ENCODE data around the gene MTMR11.
"Not testable (repeated sequence)": the region's sequence is repeated elsewhere in the genome, so short reads cannot be mapped to it uniquely, and the experiment has no call there.

The MTMR11 gene, protein sequence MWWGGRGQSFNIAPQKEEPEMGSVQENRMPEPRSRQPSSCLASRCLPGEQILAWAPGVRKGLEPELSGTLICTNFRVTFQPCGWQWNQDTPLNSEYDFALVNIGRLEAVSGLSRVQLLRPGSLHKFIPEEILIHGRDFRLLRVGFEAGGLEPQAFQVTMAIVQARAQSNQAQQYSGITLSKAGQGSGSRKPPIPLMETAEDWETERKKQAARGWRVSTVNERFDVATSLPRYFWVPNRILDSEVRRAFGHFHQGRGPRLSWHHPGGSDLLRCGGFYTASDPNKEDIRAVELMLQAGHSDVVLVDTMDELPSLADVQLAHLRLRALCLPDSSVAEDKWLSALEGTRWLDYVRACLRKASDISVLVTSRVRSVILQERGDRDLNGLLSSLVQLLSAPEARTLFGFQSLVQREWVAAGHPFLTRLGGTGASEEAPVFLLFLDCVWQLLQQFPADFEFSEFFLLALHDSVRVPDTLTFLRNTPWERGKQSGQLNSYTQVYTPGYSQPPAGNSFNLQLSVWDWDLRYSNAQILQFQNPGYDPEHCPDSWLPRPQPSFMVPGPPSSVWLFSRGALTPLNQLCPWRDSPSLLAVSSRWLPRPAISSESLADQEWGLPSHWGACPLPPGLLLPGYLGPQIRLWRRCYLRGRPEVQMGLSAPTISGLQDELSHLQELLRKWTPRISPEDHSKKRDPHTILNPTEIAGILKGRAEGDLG

DNA sequence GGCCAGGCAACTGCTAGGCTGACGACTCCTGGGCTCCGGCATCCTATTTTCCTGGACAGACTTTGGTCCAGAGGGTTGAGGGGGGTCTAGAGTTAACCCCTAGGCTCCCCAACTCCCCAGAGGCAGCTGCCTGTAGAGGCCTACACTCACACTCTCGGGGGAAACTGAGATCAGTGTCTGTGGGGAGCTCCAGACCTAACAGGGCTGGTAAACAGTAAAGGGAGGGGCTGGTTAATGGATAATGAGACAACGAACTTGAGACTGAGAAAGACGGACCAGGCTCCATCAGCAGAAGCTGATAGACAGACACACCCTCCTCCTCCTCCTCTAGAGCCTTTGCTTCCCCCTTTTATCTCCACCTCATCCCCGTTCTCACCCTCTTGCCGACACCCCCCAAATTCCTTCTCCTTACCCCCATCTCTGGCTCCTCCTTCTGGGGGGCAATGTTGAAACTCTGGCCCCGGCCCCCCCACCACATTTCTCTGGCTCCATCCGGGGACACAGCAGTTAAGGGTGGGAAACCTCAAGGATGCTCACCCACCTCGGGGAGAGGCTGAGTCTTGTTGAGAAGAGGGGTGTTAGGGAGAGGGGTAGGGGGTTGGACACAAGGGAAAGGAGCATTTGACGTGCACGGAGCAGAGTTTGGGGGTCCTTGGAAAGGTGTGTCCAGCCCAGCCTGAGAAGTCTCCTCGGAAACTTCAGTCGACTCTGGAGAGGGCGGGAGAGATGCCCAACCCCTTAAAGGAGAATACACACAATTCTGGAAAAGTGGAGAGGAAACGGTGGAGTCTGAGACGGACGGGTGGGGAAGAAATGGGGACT lies at the start of gene MTMR11:
Gene MTMR11 (minus strand): TSS at position 710 of the 822 bp plus-strand sequence. CDS start 232 bp downstream, at position 478.
- Mint-ChIP-seq H3K9me3 (no peaks in the 10 kb centered on the region), H3K4me3 (peak within 1 kb of the TSS; percentile 33), H3K4me1 (peaks cover 34% of the 10 kb centered on the region), H3K27ac (peak within 1 kb of the TSS; percentile 68), H3K27me3 (no peaks in the 10 kb centered on the region), H3K36me3 (no peaks in the 10 kb centered on the region)

DNA sequence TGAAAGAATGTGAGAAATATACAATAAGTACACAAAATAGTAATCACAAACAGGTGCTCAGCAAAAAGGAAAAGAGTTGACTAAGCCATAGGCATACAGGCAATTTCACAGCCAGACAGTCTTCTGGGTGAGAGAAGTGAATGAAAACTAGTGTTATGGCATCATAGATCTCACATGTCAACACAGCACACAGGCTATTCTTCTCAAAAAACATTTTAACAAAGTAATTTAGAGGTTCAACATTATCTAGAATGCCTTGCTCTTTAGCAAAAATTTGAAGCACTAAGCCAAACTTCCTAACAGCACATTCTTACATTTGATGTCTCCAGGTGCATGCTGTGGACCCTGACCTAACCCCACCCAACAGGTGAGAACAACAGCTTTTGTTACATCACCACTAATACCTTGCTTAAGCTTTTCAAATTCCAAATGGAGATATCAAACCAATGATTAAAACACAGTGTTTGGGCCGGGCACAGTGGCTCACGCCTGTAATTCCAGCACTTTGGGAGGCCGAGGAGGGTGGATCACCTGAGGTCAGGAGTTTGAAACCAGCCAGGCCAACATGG lies 43.4 kb upstream of the MTMR11 start:
- Mint-ChIP-seq H3K27me3 (no peaks in the 10 kb centered on the region), H3K4me1 (peaks cover 44% of the 10 kb centered on the region), H3K27ac (peak overlapping the region; percentile 12), H3K4me3 (peak overlapping the region; percentile 6), H3K9me3 (no peaks in the 10 kb centered on the region), H3K36me3 (peaks cover 20% of the 10 kb centered on the region)

DNA sequence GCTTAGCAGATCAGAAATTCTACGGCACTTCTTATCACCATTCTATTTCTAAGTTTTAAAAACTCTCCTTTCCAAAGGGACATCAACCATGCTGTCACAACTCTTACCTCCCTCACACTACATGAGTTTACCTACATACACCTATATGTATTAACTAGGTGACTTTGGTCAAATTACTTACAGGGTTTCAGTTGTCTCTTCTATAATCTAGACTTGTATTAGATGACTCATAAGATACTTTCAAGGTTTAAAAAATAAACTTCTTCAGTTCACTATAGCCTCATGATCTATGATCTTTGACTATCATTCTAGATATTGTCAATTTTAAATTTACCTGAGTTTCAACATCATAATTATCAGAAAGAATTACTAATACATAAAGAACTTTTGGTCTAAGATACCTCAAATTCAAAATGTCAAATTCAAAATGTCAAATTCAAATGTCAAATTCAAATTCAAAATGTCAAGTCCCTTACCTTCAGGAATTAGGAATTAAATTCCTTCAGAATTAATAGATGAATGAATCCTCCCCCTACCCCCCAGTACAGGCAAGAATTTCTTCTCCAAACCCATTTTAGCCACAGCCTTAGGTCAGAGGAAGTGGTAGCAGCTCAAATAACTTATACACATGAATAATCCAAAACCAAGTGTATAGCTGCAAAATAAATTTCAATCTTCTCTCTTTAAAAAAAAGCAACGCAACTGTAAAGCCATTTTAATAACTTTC lies 42.7 kb upstream of the MTMR11 start:
- H3K36me3 Mint-ChIP-seq, result peaks cover 18% of the 10 kb centered on the region
- H3K27me3 Mint-ChIP-seq, result no peaks in the 10 kb centered on the region
- H3K27ac Mint-ChIP-seq, result peak overlapping the region; percentile 12
- peak overlapping the region; percentile 6 for H3K4me3 Mint-ChIP-seq
- no peaks in the 10 kb centered on the region for H3K9me3 Mint-ChIP-seq
- H3K4me1 Mint-ChIP-seq, result peaks cover 39% of the 10 kb centered on the region

DNA sequence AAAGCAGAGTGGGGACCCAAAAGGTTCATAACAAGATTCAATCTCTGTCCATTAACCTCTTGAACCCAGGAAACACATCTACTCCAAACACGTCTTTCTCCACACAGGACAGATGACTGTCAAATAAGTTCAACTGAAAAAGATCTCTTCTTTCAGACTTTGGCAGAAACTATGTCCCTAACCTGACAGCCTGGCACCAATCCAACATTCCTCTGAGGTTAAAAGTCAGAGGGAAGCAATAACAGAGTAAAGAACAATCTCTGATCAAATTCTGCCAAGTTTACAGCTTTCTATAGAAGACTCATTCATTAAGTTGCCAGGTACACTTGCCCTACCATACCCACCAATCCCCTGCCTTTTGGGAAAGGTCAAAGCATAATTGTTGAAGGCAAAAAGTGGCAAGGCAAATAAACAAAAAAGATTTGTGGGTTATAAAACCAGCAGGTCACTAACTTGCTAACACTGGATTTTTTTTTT lies 41.9 kb upstream of the MTMR11 start:
- Mint-ChIP-seq H3K4me3 (no peak overlapping the region), H3K4me1 (peaks cover 37% of the 10 kb centered on the region), H3K9me3 (no peaks in the 10 kb centered on the region), H3K36me3 (peaks cover 20% of the 10 kb centered on the region), H3K27ac (no peak overlapping the region), H3K27me3 (no peaks in the 10 kb centered on the region)

DNA sequence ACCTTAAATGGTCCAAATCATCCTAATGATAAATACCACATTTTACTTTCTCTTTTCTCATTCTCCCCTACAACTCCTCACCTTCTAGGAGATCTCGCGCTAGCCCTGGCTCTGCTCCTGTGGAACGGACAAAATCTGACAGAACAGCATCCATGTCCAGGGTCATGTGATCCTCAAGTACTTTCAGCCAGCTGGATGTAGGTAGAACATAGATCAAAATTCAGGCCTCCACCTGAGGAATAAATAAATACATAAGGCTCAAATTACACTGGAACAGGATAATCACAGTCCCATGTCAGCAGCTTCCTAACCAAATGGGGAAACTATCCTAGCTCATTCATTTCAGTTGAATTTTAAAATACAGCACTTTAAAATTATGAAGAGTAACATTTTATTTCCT lies 40.7 kb upstream of the MTMR11 start:
- H3K36me3 Mint-ChIP-seq, result peaks cover 20% of the 10 kb centered on the region
- no peak overlapping the region for H3K27ac Mint-ChIP-seq
- peaks cover 34% of the 10 kb centered on the region for H3K4me1 Mint-ChIP-seq
- H3K27me3 Mint-ChIP-seq, result no peaks in the 10 kb centered on the region
- no peak overlapping the region for H3K4me3 Mint-ChIP-seq
- H3K9me3 Mint-ChIP-seq, result no peaks in the 10 kb centered on the region

DNA sequence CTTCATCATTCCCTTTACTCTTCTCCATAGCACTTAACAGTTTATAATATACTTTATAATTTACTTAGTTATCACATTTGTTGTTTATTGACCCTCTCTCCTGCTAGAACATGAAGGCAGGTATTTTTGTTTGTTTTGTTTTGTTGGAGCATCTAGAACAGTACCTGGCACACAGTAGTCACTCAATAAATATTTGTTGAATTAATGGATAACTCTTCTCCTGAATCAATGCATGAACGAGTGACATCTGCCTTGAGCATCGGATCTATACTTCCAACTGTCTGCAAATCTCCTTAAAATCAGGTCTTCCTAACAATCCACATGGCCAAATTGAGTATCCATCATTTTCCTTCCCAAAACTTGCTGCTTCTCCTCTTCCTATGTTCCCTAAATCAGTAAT lies 35.9 kb upstream of the MTMR11 start:
- Mint-ChIP-seq H3K27ac (no peak overlapping the region), H3K36me3 (peaks cover 27% of the 10 kb centered on the region), H3K4me1 (peaks cover 6% of the 10 kb centered on the region), H3K27me3 (no peaks in the 10 kb centered on the region), H3K9me3 (no peaks in the 10 kb centered on the region), H3K4me3 (no peak overlapping the region)

DNA sequence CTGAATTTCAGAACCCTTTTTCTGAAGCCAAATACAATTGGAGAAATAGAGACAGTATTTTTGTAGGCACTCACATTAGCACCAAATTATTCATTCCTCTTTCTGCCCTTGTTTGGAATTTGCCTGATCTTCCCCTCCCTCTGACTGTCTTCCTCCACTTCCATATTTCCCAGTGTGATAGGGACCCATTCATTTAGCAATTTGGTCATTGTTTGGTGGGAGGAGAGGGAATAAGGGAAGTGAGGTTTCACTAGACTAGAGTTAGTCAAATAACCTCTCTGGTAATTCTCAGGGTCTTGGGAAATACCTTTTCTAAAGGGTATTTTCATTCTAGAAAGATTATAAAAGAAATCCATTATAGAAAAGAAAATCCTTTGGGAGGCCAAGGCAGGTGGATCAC lies 31.0 kb upstream of the MTMR11 start:
- H3K4me1 Mint-ChIP-seq, result peaks cover 14% of the 10 kb centered on the region
- no peak overlapping the region for H3K27ac Mint-ChIP-seq
- no peaks in the 10 kb centered on the region for H3K9me3 Mint-ChIP-seq
- H3K27me3 Mint-ChIP-seq, result no peaks in the 10 kb centered on the region
- no peak overlapping the region for H3K4me3 Mint-ChIP-seq
- H3K36me3 Mint-ChIP-seq, result peaks cover 14% of the 10 kb centered on the region

DNA sequence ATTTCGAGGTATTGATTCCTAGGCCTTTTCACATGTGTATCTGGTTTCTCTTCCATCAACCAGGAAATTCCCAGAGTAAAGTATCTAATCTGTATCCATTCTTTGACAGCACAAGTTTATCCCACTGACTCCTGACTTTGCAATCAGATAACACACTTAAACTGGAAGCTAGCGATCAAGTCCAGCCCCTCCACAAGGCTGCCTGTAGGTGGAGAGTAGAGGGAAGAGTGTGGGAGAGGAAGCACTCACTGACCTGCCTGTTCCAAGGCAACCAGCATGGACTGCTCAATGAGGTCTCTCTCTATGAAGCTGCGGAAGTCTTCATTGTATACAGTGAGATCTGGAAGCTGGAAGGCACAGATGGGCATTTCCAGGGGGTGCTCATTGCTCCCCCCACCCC lies 30.4 kb upstream of the MTMR11 start:
- Mint-ChIP-seq H3K36me3 (peaks cover 10% of the 10 kb centered on the region), H3K27ac (no peak overlapping the region), H3K27me3 (no peaks in the 10 kb centered on the region), H3K4me1 (peaks cover 20% of the 10 kb centered on the region), H3K4me3 (no peak overlapping the region), H3K9me3 (no peaks in the 10 kb centered on the region)

DNA sequence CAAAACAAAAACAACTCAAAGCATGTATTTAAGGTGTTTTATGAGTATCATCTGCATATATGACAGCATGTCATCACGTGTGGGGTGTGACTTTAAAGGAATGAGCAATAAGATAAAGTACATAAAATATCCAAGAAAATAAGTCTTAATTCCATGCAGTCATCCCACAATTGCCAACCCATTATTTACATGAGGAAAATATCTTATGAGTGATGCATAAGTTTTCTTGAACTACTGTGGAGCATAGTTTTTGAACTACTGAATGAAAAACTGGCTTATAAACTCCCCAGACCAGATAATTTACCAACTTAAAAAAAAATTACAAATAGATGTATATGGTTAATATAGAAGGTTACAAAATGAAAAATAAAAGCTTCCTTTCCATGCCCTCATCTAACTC lies 29.7 kb upstream of the MTMR11 start:
- Mint-ChIP-seq H3K27me3 (no peaks in the 10 kb centered on the region), H3K4me1 (peaks cover 26% of the 10 kb centered on the region), H3K4me3 (no peak overlapping the region), H3K27ac (no peak overlapping the region), H3K9me3 (no peaks in the 10 kb centered on the region), H3K36me3 (peaks cover 9% of the 10 kb centered on the region)

DNA sequence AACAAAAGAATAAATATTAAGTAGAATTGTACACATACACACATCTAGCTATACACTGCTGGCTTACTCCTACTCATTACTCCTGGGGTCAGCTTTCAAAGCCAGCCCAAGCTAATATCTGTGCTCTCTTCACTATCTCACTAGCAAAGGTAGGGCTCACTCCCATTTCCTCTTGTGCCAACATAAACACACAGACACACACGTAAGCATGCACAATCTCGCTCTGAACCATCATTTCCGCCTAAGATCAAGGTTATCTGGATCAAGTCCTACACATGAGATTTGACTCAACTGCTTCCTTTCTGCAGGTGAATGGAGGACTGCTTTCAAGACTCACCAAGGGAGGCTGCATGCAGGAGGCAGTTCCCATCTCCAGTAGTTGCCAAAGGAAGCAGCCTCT lies 28.8 kb upstream of the MTMR11 start:
- Mint-ChIP-seq H3K27me3 (no peaks in the 10 kb centered on the region), H3K9me3 (no peaks in the 10 kb centered on the region), H3K27ac (no peak overlapping the region), H3K4me3 (no peak overlapping the region), H3K36me3 (peaks cover 7% of the 10 kb centered on the region), H3K4me1 (peaks cover 26% of the 10 kb centered on the region)

DNA sequence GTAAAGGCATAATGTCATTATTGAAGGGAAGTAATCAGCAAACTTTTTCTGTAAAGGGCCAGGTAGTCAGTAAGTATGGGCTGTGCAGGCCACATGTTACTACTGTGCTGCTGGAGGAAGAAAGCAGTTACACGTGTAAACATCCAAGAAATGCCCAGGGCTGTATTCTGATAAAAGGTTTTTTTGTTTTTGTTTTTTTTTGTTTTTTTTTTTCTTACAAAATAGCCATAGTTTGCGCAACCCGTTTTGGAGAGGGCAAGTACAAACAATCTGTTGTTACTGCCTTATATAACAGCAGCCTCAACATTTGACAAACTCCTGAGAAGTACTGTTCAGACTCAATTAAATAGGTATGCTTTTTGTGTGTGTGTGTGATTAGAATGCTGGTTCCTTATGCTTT lies 26.7 kb upstream of the MTMR11 start:
- no peak overlapping the region for H3K27ac Mint-ChIP-seq
- no peaks in the 10 kb centered on the region for H3K9me3 Mint-ChIP-seq
- no peaks in the 10 kb centered on the region for H3K27me3 Mint-ChIP-seq
- H3K4me3 Mint-ChIP-seq, result no peak overlapping the region
- H3K4me1 Mint-ChIP-seq, result peaks cover 26% of the 10 kb centered on the region
- peaks cover 15% of the 10 kb centered on the region for H3K36me3 Mint-ChIP-seq

DNA sequence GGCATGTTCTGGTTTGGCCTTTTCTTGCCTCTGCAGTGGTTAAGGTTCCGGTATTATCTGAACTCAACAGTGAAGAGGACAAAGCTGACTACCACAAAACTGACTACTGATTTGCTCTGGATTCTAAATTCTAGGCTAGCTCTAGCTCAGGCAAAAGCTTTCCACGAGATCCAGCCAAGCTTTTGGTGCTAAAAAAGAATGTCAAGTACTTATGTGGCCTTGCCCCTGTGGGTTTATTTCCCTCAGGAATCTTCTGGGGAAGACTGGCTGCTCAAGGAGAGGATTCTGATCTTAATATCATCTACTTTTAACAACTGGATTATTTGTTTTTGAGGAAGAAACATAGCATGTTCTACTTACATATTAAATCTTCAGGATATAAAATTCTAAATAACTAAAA lies 26.1 kb upstream of the MTMR11 start:
- Mint-ChIP-seq H3K9me3 (no peaks in the 10 kb centered on the region), H3K4me1 (peaks cover 26% of the 10 kb centered on the region), H3K36me3 (peaks cover 18% of the 10 kb centered on the region), H3K4me3 (no peak overlapping the region), H3K27ac (peak overlapping the region; percentile 38), H3K27me3 (no peaks in the 10 kb centered on the region)

DNA sequence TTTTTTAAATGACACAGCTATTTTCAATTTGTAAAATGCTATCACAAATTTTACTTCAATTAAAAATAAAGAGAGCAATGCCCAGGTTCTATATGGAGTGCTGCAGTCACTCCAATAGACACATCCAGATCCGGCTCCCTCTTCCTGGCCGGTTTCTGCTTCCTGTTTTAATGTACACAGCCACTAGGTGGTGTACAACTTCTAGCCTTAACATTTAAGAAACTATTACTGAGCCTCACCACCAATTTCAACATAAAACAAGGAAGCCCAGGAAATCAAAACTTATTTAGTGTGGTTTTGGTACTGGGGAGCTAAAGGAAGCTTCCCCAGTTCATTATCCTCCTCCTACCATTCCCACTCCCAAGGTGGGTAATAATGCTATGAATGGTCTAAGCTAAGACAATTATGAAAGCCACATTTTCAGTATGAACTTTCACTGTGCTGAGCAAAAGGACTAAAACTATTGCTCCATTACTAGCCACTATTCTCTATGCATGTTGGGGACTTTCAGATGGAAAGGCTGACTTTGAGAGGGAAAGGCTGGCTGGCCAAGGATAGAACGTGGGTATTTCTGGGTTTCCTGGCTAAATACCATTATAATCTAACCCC lies 25.5 kb upstream of the MTMR11 start:
- Mint-ChIP-seq H3K4me3 (no peak overlapping the region), H3K4me1 (peaks cover 26% of the 10 kb centered on the region), H3K27me3 (no peaks in the 10 kb centered on the region), H3K27ac (peak overlapping the region; percentile 38), H3K9me3 (no peaks in the 10 kb centered on the region), H3K36me3 (peaks cover 18% of the 10 kb centered on the region)

DNA sequence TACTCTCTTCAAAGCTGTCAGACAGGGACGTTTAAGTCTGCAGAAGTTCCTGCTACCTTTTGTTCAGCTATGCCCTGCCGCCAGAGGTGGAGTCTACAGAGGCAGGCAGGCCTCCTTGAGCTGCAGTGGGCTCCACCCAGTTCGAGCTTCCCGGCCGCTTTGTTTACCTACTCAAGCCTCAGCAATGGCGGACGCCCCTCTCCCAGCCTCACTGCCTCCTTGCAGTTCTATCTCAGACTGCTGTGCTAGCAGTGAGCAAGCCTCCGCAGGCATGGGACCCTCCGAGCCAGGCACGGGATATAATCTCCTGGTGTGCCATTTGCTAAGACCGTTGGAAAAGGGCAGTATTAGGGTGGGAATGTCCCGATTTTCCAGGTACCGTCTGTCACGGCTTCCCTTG lies 20.9 kb upstream of the MTMR11 start:
- H3K27me3 Mint-ChIP-seq, H3K9me3 Mint-ChIP-seq, H3K27ac Mint-ChIP-seq, H3K4me3 Mint-ChIP-seq: not testable (repeated sequence)
- Mint-ChIP-seq H3K4me1 (peaks cover 11% of the 10 kb centered on the region), H3K36me3 (peaks cover 31% of the 10 kb centered on the region)

Data from activated naive CD4-positive, alpha-beta T cell treated with anti-CD3 and anti-CD28 coated beads, Interleukin-2, amount 50 U/mL, for 24 hours (primary cell).